GM10248 (cell line): ENCODE data around the gene B3GAT1.

ENCODE experiments used
- CTCF ChIA-PET: fragments of 300-600 bp; sonication (Branson Sonifier 250); formaldehyde crosslinking; extraction: SDS; loops from one replicate; lab custom pipeline; 2021; ENCODE audit warnings: antibody characterized with exemption; lab: Yijun Ruan, JAX
- POLR2A ChIA-PET: fragments of 350-650 bp; sonication (Branson Sonifier 250); formaldehyde crosslinking; extraction: SDS; loops from one replicate; lab custom pipeline; 2020; ENCODE audit warnings: antibody characterized with exemption; lab: Yijun Ruan, JAX
- DNase-seq: peaks from one replicate; pipeline ENCODE4 v3.0.0; 2012; ENCODE audit errors: extremely low spot score
- TF ChIP-seq, protein P1 (sequence below): IDR thresholded peaks from 2 replicates; pipeline ENCODE4 v1.5.1; 2012; ENCODE audit warnings: mild to moderate bottlenecking, low read depth; ENCODE audit errors: extremely low read depth, missing control alignments, control extremely low read depth

B3GAT1 gene

DNA sequence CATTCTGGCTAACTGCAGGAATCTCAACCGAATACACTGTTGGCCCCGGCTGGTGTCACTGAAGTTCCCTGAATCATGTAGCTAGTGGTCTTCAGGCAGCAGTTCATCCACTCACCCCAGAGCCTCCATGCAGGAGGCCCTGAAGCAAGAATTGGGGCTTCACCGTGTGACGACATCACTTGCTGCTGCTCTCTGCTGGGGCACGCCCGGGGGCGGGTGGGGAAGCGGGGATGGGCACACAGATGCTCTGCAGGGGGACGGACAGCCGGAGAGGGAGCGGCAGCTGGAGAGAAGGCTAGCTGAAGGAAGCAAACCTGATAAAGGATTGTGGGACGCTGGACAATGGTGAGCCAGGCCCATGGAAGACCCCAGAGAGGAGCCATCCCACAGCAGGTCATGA is 17.0 kb downstream of the B3GAT1 start:
- TF ChIP-seq, protein P1, sequence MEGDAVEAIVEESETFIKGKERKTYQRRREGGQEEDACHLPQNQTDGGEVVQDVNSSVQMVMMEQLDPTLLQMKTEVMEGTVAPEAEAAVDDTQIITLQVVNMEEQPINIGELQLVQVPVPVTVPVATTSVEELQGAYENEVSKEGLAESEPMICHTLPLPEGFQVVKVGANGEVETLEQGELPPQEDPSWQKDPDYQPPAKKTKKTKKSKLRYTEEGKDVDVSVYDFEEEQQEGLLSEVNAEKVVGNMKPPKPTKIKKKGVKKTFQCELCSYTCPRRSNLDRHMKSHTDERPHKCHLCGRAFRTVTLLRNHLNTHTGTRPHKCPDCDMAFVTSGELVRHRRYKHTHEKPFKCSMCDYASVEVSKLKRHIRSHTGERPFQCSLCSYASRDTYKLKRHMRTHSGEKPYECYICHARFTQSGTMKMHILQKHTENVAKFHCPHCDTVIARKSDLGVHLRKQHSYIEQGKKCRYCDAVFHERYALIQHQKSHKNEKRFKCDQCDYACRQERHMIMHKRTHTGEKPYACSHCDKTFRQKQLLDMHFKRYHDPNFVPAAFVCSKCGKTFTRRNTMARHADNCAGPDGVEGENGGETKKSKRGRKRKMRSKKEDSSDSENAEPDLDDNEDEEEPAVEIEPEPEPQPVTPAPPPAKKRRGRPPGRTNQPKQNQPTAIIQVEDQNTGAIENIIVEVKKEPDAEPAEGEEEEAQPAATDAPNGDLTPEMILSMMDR: no peak
- ChIA-PET POLR2A (no interaction called here), CTCF (no interaction called here)
- no peak for DNase-seq

GRCh38 chr11:134394311-134394710 is 17.7 kb downstream of the B3GAT1 start:
- POLR2A ChIA-PET: no interaction called here
- CTCF ChIA-PET: no interaction called here
- TF ChIP-seq, protein P1: no peak
- no peak for DNase-seq

DNA sequence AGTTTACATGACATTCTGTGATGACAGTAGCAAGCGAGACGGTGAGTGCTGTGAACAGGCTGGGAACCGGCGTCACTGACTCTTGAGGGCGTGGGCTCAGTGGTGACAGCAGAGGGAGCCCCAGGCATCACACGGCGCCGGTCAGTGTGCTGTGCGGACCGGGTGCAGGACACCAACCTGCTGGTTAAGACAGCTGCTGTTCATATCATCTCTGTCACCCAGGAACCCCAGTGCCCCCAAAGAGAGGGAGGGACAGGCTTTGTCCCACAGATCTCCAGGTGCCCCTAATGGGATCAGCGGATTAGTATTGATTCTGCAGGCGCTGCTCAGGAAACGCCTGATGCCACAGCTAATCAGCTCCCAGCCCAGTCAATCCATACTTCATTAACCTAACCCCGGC is 18.4 kb downstream of the B3GAT1 start:
- CTCF ChIA-PET: no interaction called here
- DNase-seq: no peak
- POLR2A ChIA-PET: no interaction called here
- TF ChIP-seq, protein P1: peak; percentile 31

DNA sequence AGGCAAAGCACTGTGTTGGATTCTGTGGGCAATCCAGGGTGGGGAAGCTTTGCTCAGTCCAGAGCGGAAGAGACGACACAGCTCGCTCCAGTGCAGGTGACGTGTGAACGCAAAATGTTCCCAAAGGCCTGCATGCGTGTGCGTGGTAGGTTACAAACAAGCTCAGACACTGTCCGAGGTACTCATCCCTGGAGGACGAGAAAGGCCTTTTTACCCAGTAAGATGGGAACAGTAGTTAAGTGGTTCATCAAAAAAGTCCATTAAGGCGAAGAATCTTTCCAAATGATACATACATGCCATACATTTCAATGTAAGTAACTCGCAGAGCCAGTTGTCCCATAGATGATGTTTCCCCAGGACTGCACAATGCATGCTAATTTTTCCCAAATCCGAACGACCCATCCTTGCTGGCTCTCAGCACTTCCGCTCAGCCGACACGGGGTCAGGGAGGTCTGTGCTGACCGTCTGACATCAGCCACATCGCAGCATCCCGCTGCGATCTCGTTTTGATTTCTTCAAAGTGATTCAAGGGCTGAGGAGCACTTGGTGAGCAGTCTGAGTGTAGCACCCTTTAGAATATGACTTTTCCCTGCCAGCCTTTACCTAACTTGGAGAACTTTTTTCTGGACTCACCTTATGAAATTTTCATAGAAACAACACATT is 19.0 kb downstream of the B3GAT1 start:
- POLR2A ChIA-PET: no interaction called here
- DNase-seq: no peak
- CTCF ChIA-PET: no interaction called here
- TF ChIP-seq, protein P1: no peak

GRCh38 chr11:134391656-134392055 is 20.4 kb downstream of the B3GAT1 start:
- ChIA-PET CTCF (no interaction called here), POLR2A (no interaction called here)
- TF ChIP-seq, protein P1: no peak

GRCh38 chr11:134390706-134391569 is 21.1 kb downstream of the B3GAT1 start:
- POLR2A ChIA-PET: no interaction called here
- DNase-seq: no peak

More at GRCh38 chr11:134391656-134392055, 20.4 kb downstream of the B3GAT1 start:
- DNase-seq: no peak

More at GRCh38 chr11:134390706-134391569, 21.1 kb downstream of the B3GAT1 start:
- TF ChIP-seq, protein P1: no peak
- CTCF ChIA-PET: no interaction called here
